H9 (cell line): ENCODE results near the gene MAPT. TPM values are rescaled to one million over a fixed set of nuclear protein-coding genes. Genes with fewer than 3 reads are reported as not detected.

Source experiments
- DNase-seq: peaks from one replicate; pipeline ENCODE4 v3.0.0-alpha.2; 2017
- H2AFZ ChIP-seq: one replicate; pipeline ENCODE4 v1.6.1; 2013; ENCODE audit warnings: mild to moderate bottlenecking, low read length, control low read depth, moderate library complexity
- H2AK5ac ChIP-seq: 2 replicates; pipeline ENCODE4 v1.6.1; 2013; ENCODE audit warnings: low read length, control low read depth, mixed read lengths; ENCODE audit not compliant: insufficient read length
- H2BK120ac ChIP-seq: one replicate; pipeline ENCODE4 v1.6.1; 2013; ENCODE audit warnings: low read depth, mild to moderate bottlenecking, low read length, control low read depth, inconsistent platforms; ENCODE audit not compliant: poor library complexity, severe bottlenecking
- H2BK12ac ChIP-seq: 2 replicates; pipeline ENCODE4 v1.6.1; 2013; ENCODE audit warnings: low read length, control low read depth, mixed read lengths, low read depth; ENCODE audit not compliant: insufficient read length
- H2BK15ac ChIP-seq: 2 replicates; pipeline ENCODE4 v1.6.1; 2013; ENCODE audit warnings: low read depth, low read length, control low read depth
- H2BK20ac ChIP-seq: one replicate; pipeline ENCODE4 v1.6.1; 2013; ENCODE audit warnings: low read depth, mild to moderate bottlenecking, low read length, control low read depth, inconsistent platforms; ENCODE audit not compliant: poor library complexity, severe bottlenecking
- H2BK5ac ChIP-seq: 2 replicates; pipeline ENCODE4 v1.6.1; 2013; ENCODE audit warnings: low read length, control low read depth, mixed read lengths; ENCODE audit not compliant: insufficient read length
- H3K14ac ChIP-seq: 2 replicates; pipeline ENCODE4 v1.6.1; 2013; ENCODE audit warnings: low read length, control low read depth; ENCODE audit not compliant: insufficient read depth
- H3K18ac ChIP-seq: 2 replicates; pipeline ENCODE4 v1.6.1; 2013; ENCODE audit warnings: low read depth, mild to moderate bottlenecking, mixed read lengths, low read length, control low read depth; ENCODE audit not compliant: insufficient read length
- H3K23ac ChIP-seq: 2 replicates; pipeline ENCODE4 v1.6.1; 2013; ENCODE audit warnings: low read length, control low read depth, mixed read lengths, low read depth; ENCODE audit not compliant: insufficient read length
- H3K23me2 ChIP-seq: 2 replicates; pipeline ENCODE4 v1.6.1; 2013; ENCODE audit warnings: low read depth, mild to moderate bottlenecking, mixed read lengths, low read length, control low read depth; ENCODE audit not compliant: insufficient read length, poor library complexity, severe bottlenecking
- H3K27ac ChIP-seq: 2 replicates; pipeline ENCODE4 v1.5.1; 2013; ENCODE audit warnings: low read length, control low read depth, mixed read lengths, low read depth; ENCODE audit not compliant: insufficient read length
- H3K27me3 ChIP-seq: 2 replicates; pipeline ENCODE4 v1.6.1; 2013; ENCODE audit warnings: low read length, control low read depth, inconsistent platforms; ENCODE audit not compliant: insufficient read depth
- H3K4ac ChIP-seq: 2 replicates; pipeline ENCODE4 v1.6.1; 2013; ENCODE audit warnings: low read depth, mild to moderate bottlenecking, control low read depth, inconsistent platforms, low read length, moderate library complexity
- H3K4me1 ChIP-seq: 2 replicates; pipeline ENCODE4 v1.6.1; 2013; ENCODE audit warnings: low read length, control low read depth, inconsistent platforms; ENCODE audit not compliant: insufficient read depth
- H3K4me2 ChIP-seq: 2 replicates; pipeline ENCODE4 v1.6.1; 2013; ENCODE audit warnings: low read length, control low read depth, mixed read lengths; ENCODE audit not compliant: insufficient read length, insufficient read depth
- H3K56ac ChIP-seq: 2 replicates; pipeline ENCODE4 v1.6.1; 2013; ENCODE audit warnings: low read depth, mild to moderate bottlenecking, mixed read lengths, low read length, control low read depth; ENCODE audit not compliant: insufficient read length
- H3K79me1 ChIP-seq: 2 replicates; pipeline ENCODE4 v1.6.1; 2013; ENCODE audit warnings: low read depth, mild to moderate bottlenecking, moderate library complexity, low read length, control low read depth, inconsistent platforms; ENCODE audit not compliant: insufficient read depth, poor library complexity, severe bottlenecking
- H3K79me2 ChIP-seq: 2 replicates; pipeline ENCODE4 v1.6.1; 2013; ENCODE audit warnings: low read length, control low read depth, inconsistent platforms; ENCODE audit not compliant: insufficient read depth
- H3K9ac ChIP-seq: 2 replicates; pipeline ENCODE4 v1.6.1; 2013; ENCODE audit warnings: low read length, control low read depth, mixed read lengths; ENCODE audit not compliant: insufficient read length; ENCODE audit errors: extremely low read depth
- H3K9me3 ChIP-seq: one replicate; pipeline ENCODE4 v1.6.1; 2013; ENCODE audit warnings: low read depth, low read length, inconsistent platforms; ENCODE audit not compliant: control insufficient read depth
- H3T11ph ChIP-seq: one replicate; pipeline ENCODE4 v1.6.1; 2013; ENCODE audit warnings: mild to moderate bottlenecking, low read length, control low read depth, inconsistent platforms
- H4K20me1 ChIP-seq: one replicate; pipeline ENCODE4 v1.6.1; 2013; ENCODE audit not compliant: control insufficient read depth, insufficient read length, insufficient read depth
- H4K5ac ChIP-seq: 2 replicates; pipeline ENCODE4 v1.6.1; 2013; ENCODE audit warnings: low read depth, mild to moderate bottlenecking, mixed read lengths, low read length, control low read depth; ENCODE audit not compliant: insufficient read length
- H4K8ac ChIP-seq: replicated peaks from 2 replicates; pipeline ENCODE4 v1.6.1; 2013; ENCODE audit warnings: low read length, control low read depth, mixed read lengths, low read depth; ENCODE audit not compliant: insufficient read length
- H4K91ac ChIP-seq: 2 replicates; pipeline ENCODE4 v1.6.1; 2013; ENCODE audit warnings: low read depth, mild to moderate bottlenecking, moderate library complexity, mixed read lengths, low read length, control low read depth; ENCODE audit not compliant: insufficient read length
- H3K27ac Mint-ChIP-seq, 3 experiments: 2 replicates in 2 of 3; 3 replicates in 1 of 3; pipeline ENCODE4 v1.8.0; 2020 to 2021; ENCODE audit warnings: mixed read lengths in 3 of 3, mild to moderate bottlenecking in 1 of 3, moderate library complexity in 1 of 3
- H3K27me3 Mint-ChIP-seq: 2 replicates; pipeline ENCODE4 v1.8.0; 2021; ENCODE audit warnings: low read depth, mild to moderate bottlenecking, moderate library complexity, mixed read lengths
- H3K36me3 Mint-ChIP-seq, 3 experiments: 2 replicates in 2 of 3; 3 replicates in 1 of 3; pipeline ENCODE4 v1.8.0; 2020 to 2021; ENCODE audit warnings: low read depth in 3 of 3, mixed read lengths in 3 of 3; ENCODE audit not compliant: insufficient read depth in 1 of 3
- H3K4me1 Mint-ChIP-seq, 2 experiments: 2 replicates each; pipeline ENCODE4 v1.8.0; 2020; ENCODE audit warnings: mixed read lengths in 2 of 2
- H3K4me3 Mint-ChIP-seq, 2 experiments: 2 replicates in 1 of 2; 3 replicates in 1 of 2; pipeline ENCODE4 v1.8.0; 2020 to 2021; ENCODE audit warnings: mild to moderate bottlenecking in 2 of 2, mixed read lengths in 2 of 2, moderate library complexity in 1 of 2
- H3K9me3 Mint-ChIP-seq, 2 experiments: 2 replicates in 1 of 2; 3 replicates in 1 of 2; pipeline ENCODE4 v1.8.0; 2020; ENCODE audit warnings: mild to moderate bottlenecking in 2 of 2, mixed read lengths in 2 of 2, moderate library complexity in 1 of 2
- WGBS: extraction: QIAGEN DNeasy Blood & Tissue Kit; methylation state at CpG from one replicate; pipeline ENCODE4 v1.1.7; 2013; ENCODE audit warnings: missing lambda C conversion rate, low lambda C conversion rate, mixed read lengths; ENCODE audit not compliant: insufficient read length; ENCODE audit errors: extremely low coverage; 5-methylcytosine and 5-hydroxymethylcytosine counted together
- total RNA-seq: library from RNA; stranded (reverse); gene quantifications from 2 replicates; pipeline ENCODE4 v1.2.1, GENCODE V29; 2021
- TF ChIP-seq, protein P1 (sequence below): fragments of 200-600 bp; sonication (generic); conservative IDR thresholded peaks from 3 replicates; pipeline ENCODE4 v1.8.0; 2021; ENCODE audit warnings: antibody characterized with exemption, mild to moderate bottlenecking

Gene MAPT
- total RNA-seq, 1 experiment from 2014 or later: 1.6 TPM

DNA sequence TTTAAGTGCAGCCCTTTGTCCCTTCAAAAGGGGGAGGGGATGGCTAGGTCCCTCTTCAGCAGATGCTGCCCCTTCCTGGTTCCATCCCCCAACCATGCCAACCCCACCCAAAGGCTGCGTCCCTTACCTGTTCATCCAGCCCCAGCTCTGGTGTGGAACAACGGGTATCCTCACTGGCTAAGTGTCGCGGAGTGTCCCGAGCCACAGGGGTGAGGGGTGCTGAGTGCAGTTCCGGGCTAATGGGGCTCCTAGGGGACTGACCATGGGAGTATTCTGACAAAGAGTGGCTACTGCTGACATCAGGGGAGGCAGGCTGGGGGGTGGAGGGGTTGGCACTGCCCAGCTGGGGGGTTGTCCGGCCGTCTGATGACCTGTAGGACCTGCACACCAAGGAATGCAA, 137.6 kb downstream of the MAPT start:
- H3K9me3 ChIP-seq: no peaks in the 10 kb centered on the region
- H4K5ac ChIP-seq: no peak overlapping the region
- no peak overlapping the region for H3K9ac ChIP-seq
- H2AFZ ChIP-seq: no peak overlapping the region
- no peak for DNase-seq
- no peak overlapping the region for H2BK12ac ChIP-seq
- H3K79me1 ChIP-seq: no peaks in the 10 kb centered on the region
- no peak overlapping the region; a peak in 2 of 7 replicates for H3K27ac Mint-ChIP-seq
- no peaks in the 10 kb centered on the region for H4K20me1 ChIP-seq
- no peak overlapping the region for H3K4me3 Mint-ChIP-seq
- H3K4me2 ChIP-seq: no peak overlapping the region
- no peak overlapping the region for H3K14ac ChIP-seq
- H2BK15ac ChIP-seq: no peak overlapping the region
- H3K4ac ChIP-seq: no peak overlapping the region
- no peak overlapping the region for H2BK20ac ChIP-seq
- H3K9me3 Mint-ChIP-seq: no peaks in the 10 kb centered on the region
- H2AK5ac ChIP-seq: no peak overlapping the region
- H2BK120ac ChIP-seq: no peak overlapping the region
- H3T11ph ChIP-seq: no peak overlapping the region
- TF ChIP-seq, protein P1, sequence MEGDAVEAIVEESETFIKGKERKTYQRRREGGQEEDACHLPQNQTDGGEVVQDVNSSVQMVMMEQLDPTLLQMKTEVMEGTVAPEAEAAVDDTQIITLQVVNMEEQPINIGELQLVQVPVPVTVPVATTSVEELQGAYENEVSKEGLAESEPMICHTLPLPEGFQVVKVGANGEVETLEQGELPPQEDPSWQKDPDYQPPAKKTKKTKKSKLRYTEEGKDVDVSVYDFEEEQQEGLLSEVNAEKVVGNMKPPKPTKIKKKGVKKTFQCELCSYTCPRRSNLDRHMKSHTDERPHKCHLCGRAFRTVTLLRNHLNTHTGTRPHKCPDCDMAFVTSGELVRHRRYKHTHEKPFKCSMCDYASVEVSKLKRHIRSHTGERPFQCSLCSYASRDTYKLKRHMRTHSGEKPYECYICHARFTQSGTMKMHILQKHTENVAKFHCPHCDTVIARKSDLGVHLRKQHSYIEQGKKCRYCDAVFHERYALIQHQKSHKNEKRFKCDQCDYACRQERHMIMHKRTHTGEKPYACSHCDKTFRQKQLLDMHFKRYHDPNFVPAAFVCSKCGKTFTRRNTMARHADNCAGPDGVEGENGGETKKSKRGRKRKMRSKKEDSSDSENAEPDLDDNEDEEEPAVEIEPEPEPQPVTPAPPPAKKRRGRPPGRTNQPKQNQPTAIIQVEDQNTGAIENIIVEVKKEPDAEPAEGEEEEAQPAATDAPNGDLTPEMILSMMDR: no peak
- no peaks in the 10 kb centered on the region for H3K27me3 ChIP-seq
- no peak overlapping the region for H3K18ac ChIP-seq
- no peak overlapping the region for H3K27ac ChIP-seq
- H2BK5ac ChIP-seq: no peak overlapping the region
- peaks cover 31 to 35% of the 10 kb centered on the region in 2 experiments for H3K4me1 Mint-ChIP-seq
- no peaks in the 10 kb centered on the region for H3K23me2 ChIP-seq
- H4K91ac ChIP-seq: no peak overlapping the region
- peaks cover 2% of the 10 kb centered on the region; the same call in 1 of the 2 replicates for H3K4me1 ChIP-seq
- H3K56ac ChIP-seq: no peak overlapping the region
- H3K79me2 ChIP-seq: no peaks in the 10 kb centered on the region
- WGBS: no CpG with 5 or more reads among the region's 8 CpGs
- H3K23ac ChIP-seq: no peak overlapping the region
- H4K8ac ChIP-seq: no peak overlapping the region
- peaks cover 41 to 86% (median 74%) of the 10 kb centered on the region in 3 experiments for H3K36me3 Mint-ChIP-seq
- no peaks in the 10 kb centered on the region for H3K27me3 Mint-ChIP-seq
